ENCODE measurements around the gene FERMT2.

FERMT2 gene

GRCh38 chr14:52950898-52951680 lies at the start of gene FERMT2:
Gene FERMT2 (minus strand): TSS chr14:52951050. CDS start chr14:52950568, 482 bp downstream.
- no peaks in the 10 kb centered on the region for H3K36me3 ChIP-seq (ENCODE audit: insufficient read depth, low read length)
- H3K9me3 ChIP-seq (ENCODE audit: control insufficient read depth, insufficient read depth, low read length) = no peaks in the 10 kb centered on the region
- peak within 1 kb of the TSS; percentile 97 for H3K9ac ChIP-seq (ENCODE audit: low read depth, low read length)
- H3K4me1 ChIP-seq (ENCODE audit: insufficient read depth, low read length) = peaks cover 28% of the 10 kb centered on the region

GRCh38 chr14:52998376-52999015 lies 47.6 kb upstream of the FERMT2 start:
- Histone ChIP-seq H3K9ac (ENCODE audit: low read depth, low read length) (no peak overlapping the region), H3K4me1 (ENCODE audit: insufficient read depth, low read length) (peaks cover 6% of the 10 kb centered on the region; the same call in 1 of the 2 replicates), H3K36me3 (ENCODE audit: insufficient read depth, low read length) (no peaks in the 10 kb centered on the region), H3K9me3 (ENCODE audit: control insufficient read depth, insufficient read depth, low read length) (no peaks in the 10 kb centered on the region)

- Histone ChIP-seq H3K4me1 (ENCODE audit: insufficient read depth, low read length) (0 out of 2 replicates have a peak, but pooled peaks cover under 1% of the 10 kb centered on the region), H3K9ac (ENCODE audit: low read depth, low read length) (no peak overlapping the region), H3K9me3 (ENCODE audit: control insufficient read depth, insufficient read depth, low read length) (no peaks in the 10 kb centered on the region), H3K36me3 (ENCODE audit: insufficient read depth, low read length) (no peaks in the 10 kb centered on the region)
Observed at GRCh38 chr14:52996493-52996892, 45.6 kb upstream of the FERMT2 start.

GRCh38 chr14:52995998-52996397 lies 45.1 kb upstream of the FERMT2 start:
- Histone ChIP-seq H3K4me1 (ENCODE audit: insufficient read depth, low read length) (no peaks in the 10 kb centered on the region), H3K9ac (ENCODE audit: low read depth, low read length) (no peak overlapping the region), H3K9me3 (ENCODE audit: control insufficient read depth, insufficient read depth, low read length) (no peaks in the 10 kb centered on the region), H3K36me3 (ENCODE audit: insufficient read depth, low read length) (no peaks in the 10 kb centered on the region)

GRCh38 chr14:52992236-52992870 lies 41.5 kb upstream of the FERMT2 start:
- no peaks in the 10 kb centered on the region for H3K36me3 ChIP-seq (ENCODE audit: insufficient read depth, low read length)
- H3K4me1 ChIP-seq (ENCODE audit: insufficient read depth, low read length) = no peaks in the 10 kb centered on the region
- no peaks in the 10 kb centered on the region for H3K9me3 ChIP-seq (ENCODE audit: control insufficient read depth, insufficient read depth, low read length)
- no peak overlapping the region for H3K9ac ChIP-seq (ENCODE audit: low read depth, low read length)

- no peaks in the 10 kb centered on the region for H3K36me3 ChIP-seq (ENCODE audit: insufficient read depth, low read length)
- no peak overlapping the region for H3K9ac ChIP-seq (ENCODE audit: low read depth, low read length)
- no peaks in the 10 kb centered on the region for H3K9me3 ChIP-seq (ENCODE audit: control insufficient read depth, insufficient read depth, low read length)
- H3K4me1 ChIP-seq (ENCODE audit: insufficient read depth, low read length) = no peaks in the 10 kb centered on the region
Observed at GRCh38 chr14:52988139-52988538, 37.3 kb upstream of the FERMT2 start.

- H3K9ac ChIP-seq (ENCODE audit: low read depth, low read length) = no peak overlapping the region
- no peaks in the 10 kb centered on the region for H3K36me3 ChIP-seq (ENCODE audit: insufficient read depth, low read length)
- no peaks in the 10 kb centered on the region for H3K9me3 ChIP-seq (ENCODE audit: control insufficient read depth, insufficient read depth, low read length)
- H3K4me1 ChIP-seq (ENCODE audit: insufficient read depth, low read length) = no peaks in the 10 kb centered on the region
Observed at GRCh38 chr14:52987514-52987913, 36.7 kb upstream of the FERMT2 start.

GRCh38 chr14:52987042-52987441 lies 36.2 kb upstream of the FERMT2 start:
- Histone ChIP-seq H3K9me3 (ENCODE audit: control insufficient read depth, insufficient read depth, low read length) (no peaks in the 10 kb centered on the region), H3K9ac (ENCODE audit: low read depth, low read length) (no peak overlapping the region), H3K36me3 (ENCODE audit: insufficient read depth, low read length) (no peaks in the 10 kb centered on the region), H3K4me1 (ENCODE audit: insufficient read depth, low read length) (no peaks in the 10 kb centered on the region)

- no peak overlapping the region for H3K9ac ChIP-seq (ENCODE audit: low read depth, low read length)
- H3K36me3 ChIP-seq (ENCODE audit: insufficient read depth, low read length) = no peaks in the 10 kb centered on the region
- no peaks in the 10 kb centered on the region for H3K4me1 ChIP-seq (ENCODE audit: insufficient read depth, low read length)
Observed at GRCh38 chr14:52977798-52978197, 26.9 kb upstream of the FERMT2 start.

GRCh38 chr14:52974406-52974805 lies 23.6 kb upstream of the FERMT2 start:
- Histone ChIP-seq H3K4me1 (ENCODE audit: insufficient read depth, low read length) (no peaks in the 10 kb centered on the region), H3K36me3 (ENCODE audit: insufficient read depth, low read length) (no peaks in the 10 kb centered on the region), H3K9ac (ENCODE audit: low read depth, low read length) (no peak overlapping the region), H3K9me3 (ENCODE audit: control insufficient read depth, insufficient read depth, low read length) (no peaks in the 10 kb centered on the region)

More at GRCh38 chr14:52977798-52978197, 26.9 kb upstream of the FERMT2 start:
- no peaks in the 10 kb centered on the region for H3K9me3 ChIP-seq (ENCODE audit: control insufficient read depth, insufficient read depth, low read length)

- H3K36me3 ChIP-seq (ENCODE audit: insufficient read depth, low read length) = no peaks in the 10 kb centered on the region
- H3K4me1 ChIP-seq (ENCODE audit: insufficient read depth, low read length) = no peaks in the 10 kb centered on the region
- no peaks in the 10 kb centered on the region for H3K9me3 ChIP-seq (ENCODE audit: control insufficient read depth, insufficient read depth, low read length)
- peak overlapping the region; percentile 2; the same call in 1 of the 2 replicates for H3K9ac ChIP-seq (ENCODE audit: low read depth, low read length)
Observed at GRCh38 chr14:52961060-52961639, 10.3 kb upstream of the FERMT2 start.

GRCh38 chr14:52960627-52961026 lies 9.8 kb upstream of the FERMT2 start:
- Histone ChIP-seq H3K4me1 (ENCODE audit: insufficient read depth, low read length) (no peaks in the 10 kb centered on the region), H3K9me3 (ENCODE audit: control insufficient read depth, insufficient read depth, low read length) (no peaks in the 10 kb centered on the region), H3K36me3 (ENCODE audit: insufficient read depth, low read length) (no peaks in the 10 kb centered on the region), H3K9ac (ENCODE audit: low read depth, low read length) (peak overlapping the region; percentile 2; the same call in 1 of the 2 replicates)

GRCh38 chr14:52954346-52955214 lies 3.7 kb upstream of the FERMT2 start:
- Histone ChIP-seq H3K4me1 (ENCODE audit: insufficient read depth, low read length) (peaks cover 28% of the 10 kb centered on the region), H3K36me3 (ENCODE audit: insufficient read depth, low read length) (no peaks in the 10 kb centered on the region), H3K9me3 (ENCODE audit: control insufficient read depth, insufficient read depth, low read length) (no peaks in the 10 kb centered on the region), H3K9ac (ENCODE audit: low read depth, low read length) (peak overlapping the region; percentile 1; the same call in 1 of the 2 replicates)

Measured in ES-I3 (cell line).